Right forelimb (tissue), 1 donor: ENCODE results near the gene DACH1.

ENCODE experiments used
- DNase-seq: peaks from one replicate; pipeline ENCODE4 v3.0.0-alpha.2; 2018

DACH1 gene

GRCh38 chr13:71546881-71547280 lies 320.1 kb downstream of the DACH1 start:
- no peak for DNase-seq

GRCh38 chr13:71540098-71540497 lies 326.9 kb downstream of the DACH1 start:
- no peak for DNase-seq

GRCh38 chr13:71536201-71536600 lies 330.8 kb downstream of the DACH1 start:
- no peak for DNase-seq

DNA sequence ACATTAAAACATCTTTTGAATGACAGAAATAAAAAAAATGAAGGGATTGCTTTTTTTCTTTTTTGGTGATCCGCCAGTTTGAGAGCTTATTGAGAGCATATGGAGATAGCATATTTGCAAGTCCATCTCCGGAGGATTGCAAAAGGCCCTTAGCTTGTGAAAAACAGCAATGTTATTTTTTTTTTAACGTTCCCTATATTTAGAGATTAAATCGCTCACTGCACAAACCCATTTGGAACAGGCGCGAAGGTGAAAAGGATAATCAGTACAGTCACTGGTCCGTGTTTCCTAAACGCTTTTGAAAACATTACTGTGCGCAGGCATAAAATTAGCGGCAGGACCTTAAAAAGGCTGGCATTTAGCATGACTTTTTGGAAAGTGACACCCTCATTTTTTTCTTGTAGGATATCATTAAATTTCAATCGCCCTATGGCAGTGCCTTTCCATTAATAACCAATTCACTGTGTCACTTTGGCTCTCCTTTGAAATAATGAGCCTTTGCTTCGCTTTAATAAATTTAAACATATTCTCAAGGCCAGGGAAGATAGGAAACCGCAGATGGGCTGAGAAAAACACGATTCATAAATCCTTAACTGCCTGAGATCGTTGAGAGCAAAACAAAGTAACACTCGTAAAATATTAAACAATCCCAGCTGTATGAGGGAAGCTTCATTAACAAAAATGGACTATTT lies 342.2 kb downstream of the DACH1 start:
- DNase-seq = peak; percentile 43

DNA sequence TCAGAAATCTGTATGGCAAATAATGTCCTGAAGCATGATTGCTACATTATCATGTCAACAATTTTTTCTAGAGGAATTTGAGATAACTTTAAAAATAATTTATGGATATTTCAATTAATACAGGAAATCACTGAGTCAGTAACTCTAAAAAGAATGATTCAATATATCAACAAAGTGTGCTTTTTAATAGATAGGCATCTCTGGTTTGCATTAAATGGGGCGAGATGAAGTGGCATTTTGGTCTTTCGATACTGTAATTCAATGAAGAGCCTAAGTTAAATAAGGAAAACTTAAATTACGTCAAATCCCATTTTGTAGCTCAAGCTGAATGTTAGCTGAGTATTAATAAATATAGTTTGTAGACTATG lies 342.8 kb downstream of the DACH1 start:
- DNase-seq = no peak

DNA sequence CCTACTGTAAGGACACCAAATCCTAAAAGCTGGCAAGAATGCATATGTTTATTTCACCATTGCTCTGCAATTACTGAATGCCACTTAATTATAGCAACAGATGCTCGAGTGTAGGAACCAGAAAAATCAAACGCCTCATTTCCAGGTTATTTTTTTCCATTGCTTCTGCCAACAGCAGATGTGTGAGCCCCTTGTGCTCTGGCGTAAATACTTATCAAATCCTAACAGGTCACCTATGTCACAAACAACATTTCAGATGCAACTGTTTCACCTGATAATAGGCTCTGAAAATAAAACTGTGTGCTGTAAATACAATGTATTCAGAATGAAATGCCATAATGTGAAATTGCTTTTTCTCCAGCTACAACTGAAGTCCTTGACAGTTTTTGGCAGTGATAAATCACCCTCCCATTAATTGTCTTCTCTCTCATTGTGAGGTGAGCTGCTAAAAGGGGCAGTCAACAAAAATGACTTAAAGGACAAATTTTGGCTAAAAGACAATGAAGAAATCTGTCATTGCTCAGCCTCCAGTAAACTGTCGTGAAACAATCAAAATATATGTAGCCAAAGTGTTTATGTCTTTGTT lies 344.0 kb downstream of the DACH1 start:
- DNase-seq = no peak

DNA sequence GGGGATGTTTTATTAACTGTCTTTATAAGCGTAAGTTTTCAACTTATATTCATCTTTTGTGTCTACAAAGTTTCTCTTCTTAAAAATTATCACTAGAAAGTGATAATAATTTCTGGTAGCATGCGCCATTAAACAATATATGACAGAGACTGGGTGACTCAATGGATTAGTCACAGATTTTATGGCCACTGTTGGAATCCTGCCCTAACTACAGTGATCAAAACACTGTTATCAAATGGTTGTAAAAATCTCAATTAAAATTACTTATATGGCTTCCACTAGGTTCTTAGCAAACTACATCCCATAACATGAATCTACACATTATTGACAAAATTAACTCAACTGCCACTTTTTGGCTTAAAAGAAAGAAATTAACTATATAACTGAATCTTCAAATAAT lies 350.0 kb downstream of the DACH1 start:
- no peak for DNase-seq

- DNase-seq = no peak
Measured at GRCh38 chr13:71516521-71516920, 350.5 kb downstream of the DACH1 start.

GRCh38 chr13:71515744-71516038 lies 351.3 kb downstream of the DACH1 start:
- DNase-seq = no peak

DNA sequence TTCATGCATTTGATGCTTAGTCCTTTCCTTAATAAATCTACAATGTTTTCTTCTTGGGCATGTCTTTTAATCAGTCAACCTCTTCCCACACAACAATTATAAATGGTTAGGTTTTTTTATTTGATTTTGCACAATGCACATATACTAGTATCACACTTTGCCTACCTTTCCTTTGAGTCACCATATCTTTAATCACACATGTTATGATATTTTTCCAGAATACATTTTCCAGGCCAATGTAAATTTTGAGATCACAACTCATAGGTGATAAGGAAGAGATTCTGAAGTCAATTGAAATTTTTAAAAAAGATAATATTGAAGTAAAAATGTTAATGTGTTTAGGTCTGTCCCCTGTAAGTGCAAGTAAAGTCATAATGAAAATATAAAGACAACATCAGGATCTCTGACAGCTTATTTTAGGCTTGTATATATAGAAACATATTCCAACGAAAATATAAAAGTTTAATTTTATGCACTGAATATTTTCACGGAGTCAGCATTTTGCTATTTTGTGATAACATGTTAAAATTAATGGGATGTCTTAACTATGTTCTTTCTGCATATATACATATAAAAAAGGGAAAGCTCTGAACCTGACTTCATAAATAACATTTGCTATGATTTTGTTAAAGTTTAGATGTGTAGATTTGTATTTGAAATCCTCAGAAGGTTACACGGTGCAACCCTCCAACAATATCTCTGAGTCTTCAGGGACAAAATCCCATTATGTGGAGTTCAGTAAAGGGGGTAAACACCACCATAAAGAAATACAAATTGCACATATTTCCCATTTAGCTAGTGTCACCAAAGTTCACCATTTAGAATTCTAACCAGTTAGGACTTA lies 351.9 kb downstream of the DACH1 start:
- DNase-seq = no peak

GRCh38 chr13:71513411-71514033 lies 353.5 kb downstream of the DACH1 start:
- no peak for DNase-seq

GRCh38 chr13:71503781-71504180 lies 363.2 kb downstream of the DACH1 start:
- no peak for DNase-seq

DNA sequence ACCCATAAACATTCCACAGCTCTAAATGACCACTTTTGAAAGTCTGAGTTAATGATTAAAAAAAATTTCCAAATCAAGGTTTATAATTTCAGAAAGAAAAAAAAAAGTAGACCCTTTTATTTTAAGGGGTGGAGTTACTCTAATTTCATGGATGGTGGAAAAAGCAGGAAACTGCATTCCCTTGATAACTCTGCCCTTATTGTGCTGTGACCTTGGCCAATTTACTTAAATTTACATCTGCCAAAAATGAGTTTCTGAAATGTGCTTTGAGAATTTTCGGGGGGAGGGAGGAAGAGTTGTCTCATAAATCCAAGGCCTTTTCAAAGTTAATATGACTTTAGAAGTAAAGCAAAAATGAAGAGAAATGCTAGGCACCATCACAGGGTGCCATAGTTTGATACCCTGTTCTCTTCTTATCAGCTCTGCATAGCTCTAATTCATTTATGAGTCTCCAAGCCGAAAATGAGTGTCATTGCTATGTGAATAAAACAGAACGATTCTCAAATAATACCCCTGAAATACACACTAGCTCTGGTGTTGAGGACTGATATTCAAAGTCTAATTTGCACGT lies 367.0 kb downstream of the DACH1 start:
- DNase-seq = no peak

DNA sequence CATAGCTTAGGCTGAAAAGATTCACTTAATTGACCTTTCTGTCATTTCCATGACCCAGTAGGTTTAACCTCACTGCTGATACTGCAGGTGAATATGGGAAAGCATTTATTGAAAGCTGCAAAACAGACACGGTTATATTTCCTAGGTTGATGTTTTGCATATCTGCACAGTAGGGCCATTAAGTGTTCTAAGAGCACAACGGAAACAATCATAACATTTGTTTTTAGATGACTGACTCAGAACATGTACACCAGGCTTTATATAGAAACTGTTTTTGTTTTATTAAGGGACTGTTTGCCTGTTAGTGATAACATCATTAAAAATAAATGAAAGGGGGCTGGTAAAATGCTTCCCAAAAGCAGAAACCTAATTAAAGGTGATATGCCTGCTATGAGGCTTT lies 367.8 kb downstream of the DACH1 start:
- DNase-seq = no peak

DNA sequence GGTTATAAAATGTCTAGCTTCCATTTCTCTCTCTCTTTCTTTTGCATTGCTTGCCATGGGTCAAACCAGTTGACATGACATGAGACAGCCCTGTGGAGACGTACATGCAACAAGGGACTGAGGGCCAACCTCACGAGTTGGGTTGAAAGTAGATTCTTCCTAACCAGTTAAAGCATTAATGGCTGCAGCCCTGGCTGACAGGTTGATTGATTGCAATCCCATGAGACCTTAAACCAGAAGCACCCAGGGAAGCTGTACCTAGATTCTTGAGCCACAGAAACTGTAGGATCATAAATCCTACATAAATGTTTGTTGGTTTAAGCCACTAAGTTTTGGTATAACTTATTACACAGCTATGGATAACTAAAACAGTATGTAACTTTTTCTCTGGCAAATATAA lies 373.8 kb downstream of the DACH1 start:
- DNase-seq = no peak

GRCh38 chr13:71492346-71492871 lies 374.6 kb downstream of the DACH1 start:
- DNase-seq = no peak

DNA sequence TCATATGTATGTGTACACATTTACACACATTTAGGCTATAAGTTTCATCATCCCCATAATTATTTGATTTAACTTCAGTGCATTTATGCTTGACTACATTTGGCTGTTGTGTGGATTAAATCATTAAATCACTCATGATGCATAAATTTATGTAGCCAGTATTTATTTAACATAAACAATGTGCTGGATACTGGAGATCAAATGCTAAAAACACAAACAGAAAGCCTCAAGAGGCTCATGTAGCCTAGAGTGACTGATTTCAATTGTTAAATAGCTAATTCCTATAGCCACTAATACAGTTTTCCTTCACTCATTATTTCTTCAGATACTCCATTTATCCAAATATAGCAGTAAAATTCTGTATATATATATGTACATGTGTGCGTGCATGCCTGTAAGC lies 376.0 kb downstream of the DACH1 start:
- DNase-seq = no peak

DNA sequence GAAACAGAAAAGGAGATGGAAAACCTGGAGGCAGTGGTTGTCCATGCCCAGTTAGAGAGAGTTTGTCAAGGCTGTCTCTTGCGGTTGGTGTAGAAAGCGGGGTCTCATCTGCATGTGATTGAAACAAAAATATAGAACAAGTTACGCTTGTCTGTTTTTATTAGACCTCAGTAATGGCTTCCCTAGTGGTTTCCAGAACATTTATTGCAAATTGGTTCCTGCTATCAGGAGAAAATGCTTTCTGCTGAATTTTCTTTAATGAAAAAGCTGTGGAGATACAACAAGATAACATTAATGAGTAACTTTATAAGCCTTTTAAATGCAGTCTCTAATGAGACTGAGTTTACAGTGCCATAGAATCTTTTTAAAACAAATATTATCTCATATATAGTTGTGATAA lies 378.0 kb downstream of the DACH1 start:
- no peak for DNase-seq

DNA sequence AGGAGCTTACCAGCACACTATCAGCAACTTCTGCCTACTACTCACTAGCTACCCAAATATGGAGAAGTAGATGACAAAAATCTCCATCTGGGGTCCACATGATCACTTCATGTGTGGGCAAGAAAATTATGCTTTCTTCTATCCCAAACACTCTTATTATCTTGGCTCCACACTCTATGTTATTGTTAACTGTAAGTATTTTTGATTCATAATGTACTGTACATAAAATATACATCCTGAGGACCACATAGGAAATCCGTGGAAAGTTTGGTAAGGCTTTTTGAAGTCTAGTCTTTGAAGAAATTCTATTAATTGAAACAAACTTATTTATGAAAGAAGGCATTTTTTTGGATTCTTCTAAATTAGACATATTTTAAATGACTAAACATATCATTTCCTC lies 378.8 kb downstream of the DACH1 start:
- no peak for DNase-seq

DNA sequence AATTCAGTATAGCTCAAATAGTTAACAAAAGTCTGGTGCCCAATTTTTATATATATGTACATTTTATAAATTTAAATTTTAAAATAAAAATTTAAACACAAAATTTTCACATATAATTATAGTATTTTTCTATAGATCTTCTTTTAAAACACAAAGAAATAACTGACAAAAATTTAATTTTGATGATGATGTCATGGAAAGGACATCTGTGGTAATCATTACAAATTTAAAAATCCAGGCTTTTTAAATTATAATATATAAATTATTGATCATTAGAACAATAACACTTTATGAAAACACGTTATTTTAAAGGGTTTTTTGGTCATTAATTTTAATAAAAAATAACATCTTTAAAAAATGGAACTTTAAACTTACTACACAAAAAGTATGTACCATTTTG lies 381.1 kb downstream of the DACH1 start:
- no peak for DNase-seq

GRCh38 chr13:71483733-71484132 lies 383.3 kb downstream of the DACH1 start:
- DNase-seq = no peak

DNA sequence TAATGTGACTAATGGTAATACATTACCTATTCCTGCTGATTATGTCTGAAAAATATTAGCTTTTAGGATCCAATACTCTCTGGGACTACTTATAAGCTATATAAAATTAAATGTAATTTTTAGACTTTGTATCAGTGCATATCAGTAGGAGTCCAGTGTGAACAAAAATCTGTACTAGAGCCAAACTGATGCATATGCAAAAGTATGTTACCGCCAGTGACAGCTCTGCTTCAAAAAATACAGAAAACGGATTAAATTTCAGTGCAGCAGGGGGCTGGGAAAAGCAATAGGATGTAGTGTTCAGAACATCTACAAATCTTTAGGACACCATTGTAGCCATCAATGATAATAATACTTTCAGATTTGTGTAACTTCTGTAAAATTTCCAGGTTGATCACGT lies 385.5 kb downstream of the DACH1 start:
- no peak for DNase-seq

GRCh38 chr13:71481046-71481445 lies 386.0 kb downstream of the DACH1 start:
- no peak for DNase-seq
